ENCODE results near the gene ELP5.
"Not testable (repeated sequence)": the region's sequence is repeated elsewhere in the genome, so short reads cannot be mapped to it uniquely, and the experiment has no call there.

Gene ELP5

DNA sequence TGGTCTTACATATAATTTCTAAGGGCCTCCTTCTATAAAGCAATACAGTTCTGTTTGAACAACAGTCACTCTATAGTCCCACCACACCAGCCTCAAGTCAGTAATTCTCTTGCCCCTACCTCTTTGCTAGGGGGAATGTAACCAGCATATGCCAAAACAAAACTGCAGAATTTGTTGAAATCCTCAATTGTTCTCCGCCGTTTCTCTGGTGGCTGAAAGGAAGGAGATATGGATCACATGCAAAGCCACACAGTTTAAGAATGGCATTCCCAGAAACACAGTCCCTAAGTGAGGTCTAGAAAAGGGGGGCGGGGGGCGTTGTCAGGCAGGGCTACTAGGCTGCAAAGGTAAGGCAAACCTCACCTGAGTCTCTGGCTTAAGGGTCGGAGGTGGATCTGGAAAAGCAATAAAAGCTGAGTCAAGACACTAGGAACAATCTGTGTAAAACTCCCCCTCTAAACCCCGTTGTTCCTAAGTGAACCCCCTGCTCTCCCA is 14.7 kb upstream of the ELP5 start:
- DNase-seq = no peak

DNA sequence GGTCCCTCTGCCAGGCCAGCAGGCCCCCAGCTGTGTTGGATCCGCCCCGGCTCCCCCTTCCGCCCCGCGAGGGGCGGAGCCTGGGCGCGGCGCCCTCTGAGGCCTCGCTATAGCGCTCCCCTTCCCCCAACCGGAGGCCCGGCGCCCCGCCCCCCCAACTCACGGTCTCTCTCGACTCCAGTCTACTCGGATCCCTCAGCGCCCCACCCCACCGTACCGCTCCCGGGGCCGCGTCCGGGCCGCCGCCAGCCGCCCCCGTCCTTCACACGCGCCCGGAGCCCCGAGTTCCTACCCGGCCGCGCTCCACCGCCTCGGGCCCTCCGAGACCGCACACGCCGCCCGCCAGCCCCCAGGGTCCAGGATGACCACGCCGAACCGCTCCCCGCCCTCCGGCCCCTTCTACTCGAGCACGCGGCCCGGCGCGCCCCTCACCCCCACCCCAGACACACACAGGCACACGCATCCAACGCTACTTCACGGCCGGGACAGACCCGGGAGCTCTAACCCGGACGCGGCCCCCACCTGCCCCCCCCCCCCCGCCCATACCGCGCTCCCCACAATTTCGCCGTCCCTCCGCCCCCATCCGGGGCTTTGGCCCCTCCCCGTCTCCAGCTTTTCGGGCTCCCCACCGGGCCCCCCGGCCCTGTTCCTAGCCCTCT is 14.1 kb upstream of the ELP5 start:
- peak; percentile 87 for DNase-seq

GRCh38 chr17:7238420-7239090 is 13.5 kb upstream of the ELP5 start:
- no peak for DNase-seq

DNA sequence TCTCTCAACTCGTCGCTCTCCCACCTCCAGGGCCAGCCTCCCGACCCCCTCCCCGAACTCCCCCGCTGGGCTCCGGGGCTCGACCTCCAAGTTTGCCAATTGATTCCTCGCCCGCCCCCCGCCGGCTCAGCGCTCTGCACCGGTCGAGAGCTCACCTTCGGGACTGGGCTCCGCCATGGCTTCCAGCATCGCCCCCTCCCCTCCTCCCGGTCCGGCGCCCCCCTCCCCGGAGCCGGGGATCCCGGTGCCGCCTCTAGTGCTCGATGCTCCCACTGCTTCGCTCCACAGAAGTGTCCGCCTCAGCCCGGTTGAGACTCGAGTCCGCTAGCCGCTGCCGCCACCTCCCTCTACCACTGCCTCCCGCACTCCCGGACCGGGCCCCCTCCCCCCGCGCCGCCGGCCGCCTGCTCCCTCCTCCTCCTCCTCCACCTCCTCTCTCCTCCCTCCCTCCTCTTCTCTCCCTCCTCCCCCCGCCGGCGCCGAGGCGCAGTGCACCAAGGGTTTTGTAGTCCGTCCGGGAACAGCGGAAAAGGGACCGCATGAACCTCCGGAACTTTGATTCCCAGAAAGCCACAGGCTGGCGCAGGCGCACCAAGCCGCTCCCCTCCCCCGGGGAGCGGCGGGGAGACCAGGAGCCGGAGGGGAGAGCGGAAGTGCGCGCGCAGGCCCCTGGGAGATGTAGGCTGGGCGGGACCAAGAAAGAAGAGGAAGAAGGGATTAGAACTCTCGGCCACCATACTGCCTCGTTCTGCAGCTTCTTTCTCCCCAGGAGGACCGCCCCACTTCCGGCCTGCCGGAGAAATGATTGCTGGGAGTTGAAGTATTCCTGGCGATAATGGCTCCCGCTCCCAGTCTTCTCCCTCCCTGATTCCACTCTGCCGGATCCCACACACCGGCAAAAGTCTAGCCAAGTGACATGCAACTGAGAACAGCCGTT is 12.7 kb upstream of the ELP5 start, which contains the start of gene PHF23:
Gene PHF23, minus strand, starts transcription at position 367 of the 937 bp plus-strand sequence. Its CDS starts 178 bp downstream, at position 189.
- DNase-seq = peak; percentile 96

DNA sequence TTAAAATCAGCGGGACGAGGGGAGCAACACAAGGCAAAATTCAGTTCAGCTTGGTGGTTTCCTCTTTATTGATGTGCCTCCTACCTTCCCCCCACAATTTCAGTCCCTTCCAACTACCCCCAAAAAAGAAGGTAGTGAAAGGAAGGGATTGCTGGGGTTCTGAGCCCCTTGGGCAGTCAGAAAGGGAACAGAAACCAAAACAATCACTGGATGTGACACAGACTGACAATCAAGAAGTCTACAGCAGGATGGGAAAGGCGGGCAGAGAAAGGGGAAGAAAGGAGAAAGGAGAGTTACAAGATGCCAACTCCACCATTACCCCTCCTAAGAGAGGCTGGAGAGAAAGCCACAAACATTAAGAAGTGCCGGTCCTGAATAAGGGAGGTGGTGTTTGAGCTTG is 11.6 kb upstream of the ELP5 start:
- DNase-seq = no peak

DNA sequence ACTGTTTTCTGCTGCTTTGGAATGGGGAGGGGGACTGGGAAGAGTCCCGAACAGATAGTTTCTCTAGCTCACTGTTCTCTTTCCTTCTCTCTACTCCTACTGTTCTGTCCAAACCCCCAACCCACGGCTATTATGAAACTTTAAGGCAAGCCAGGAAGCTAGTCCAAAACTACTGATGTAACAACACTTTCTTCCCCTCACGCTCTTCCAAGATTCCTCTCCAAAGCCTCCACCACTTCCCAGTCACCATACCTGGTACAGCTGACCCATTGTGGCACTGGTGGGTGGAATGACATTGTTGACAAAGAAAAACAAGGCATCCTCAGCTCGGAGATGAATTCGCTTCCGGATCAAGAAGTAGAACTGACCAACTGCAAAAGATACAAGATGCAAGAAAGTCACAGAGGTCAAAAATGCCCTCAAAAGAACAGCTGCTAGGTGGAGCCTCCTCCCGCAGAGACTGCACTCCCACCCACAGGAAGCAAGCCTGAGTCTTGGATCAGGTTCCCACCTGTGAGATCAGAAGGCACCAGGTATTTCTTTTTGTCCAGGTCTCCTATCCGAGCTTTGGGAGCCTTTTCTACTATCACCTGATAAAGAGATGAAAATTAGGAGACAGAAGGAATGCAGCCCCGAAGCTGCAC is 10.8 kb upstream of the ELP5 start:
- no peak for DNase-seq

DNA sequence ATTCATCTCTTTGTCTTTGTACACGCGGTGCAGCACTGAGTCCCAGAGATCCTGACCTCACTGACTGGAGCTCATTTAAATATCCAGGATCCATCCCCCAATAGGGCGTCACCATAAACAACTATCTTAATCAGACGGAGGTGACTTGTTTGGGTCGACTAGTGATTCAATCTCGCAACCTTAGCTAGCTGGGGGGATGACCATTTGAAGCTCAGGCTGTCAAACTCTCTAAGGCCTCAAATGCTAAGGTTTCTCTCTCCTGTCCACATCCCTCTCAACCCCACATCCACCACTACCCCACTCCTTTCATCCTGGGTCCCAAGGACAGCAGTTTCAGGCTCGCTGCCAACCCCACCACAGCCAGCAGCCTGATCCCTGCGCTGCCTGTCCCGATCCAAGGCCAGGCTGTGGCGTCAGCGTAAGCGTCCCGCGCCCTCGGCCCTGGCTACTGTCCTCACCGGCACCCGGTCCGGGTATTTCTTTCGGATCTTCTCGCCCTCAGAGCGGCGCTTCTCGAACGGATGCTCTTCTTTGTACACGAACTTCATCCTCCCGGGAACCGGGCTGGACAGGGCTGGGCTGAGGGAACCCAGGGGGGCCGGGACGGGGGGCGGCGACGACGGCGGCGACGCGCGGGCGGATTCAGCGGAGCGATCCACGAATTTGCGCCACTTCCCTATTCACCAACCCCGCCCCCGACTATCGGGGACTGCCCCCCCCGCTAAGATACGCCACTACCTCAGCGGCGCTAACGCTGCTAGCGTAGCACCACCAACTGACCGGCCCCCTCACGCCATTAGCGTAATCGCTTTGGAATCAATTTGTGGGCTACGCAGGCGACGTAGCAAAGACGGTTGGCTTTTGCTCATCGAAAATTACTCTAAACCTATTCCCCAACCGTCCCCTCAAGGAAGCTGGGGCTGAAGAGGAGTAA is 10.0 kb upstream of the ELP5 start, which contains the start of gene GABARAP:
Gene GABARAP, minus strand, starts transcription at position 667 of the 934 bp plus-strand sequence. Its CDS starts 119 bp downstream, at position 548.
- DNase-seq = peak; percentile 92

GRCh38 chr17:7242717-7243452 is 9.1 kb upstream of the ELP5 start:
- peak; percentile 91 for DNase-seq

DNA sequence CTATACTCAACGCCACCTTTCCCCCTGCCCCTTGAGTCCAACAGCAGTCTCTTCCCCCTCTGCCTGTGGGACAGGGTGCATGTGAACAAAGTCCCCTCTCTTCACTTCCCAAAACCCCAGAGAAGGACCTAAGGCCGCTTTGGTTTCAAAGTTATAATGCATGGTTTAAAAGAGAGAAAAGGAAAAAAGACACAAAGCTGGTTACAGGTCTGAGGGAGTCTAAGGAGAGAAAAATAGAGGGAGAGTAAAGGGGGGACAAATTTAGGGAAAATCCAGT is 8.6 kb upstream of the ELP5 start:
- DNase-seq = no peak

GRCh38 chr17:7243838-7244237 is 8.2 kb upstream of the ELP5 start:
- DNase-seq = not testable (repeated sequence)

DNA sequence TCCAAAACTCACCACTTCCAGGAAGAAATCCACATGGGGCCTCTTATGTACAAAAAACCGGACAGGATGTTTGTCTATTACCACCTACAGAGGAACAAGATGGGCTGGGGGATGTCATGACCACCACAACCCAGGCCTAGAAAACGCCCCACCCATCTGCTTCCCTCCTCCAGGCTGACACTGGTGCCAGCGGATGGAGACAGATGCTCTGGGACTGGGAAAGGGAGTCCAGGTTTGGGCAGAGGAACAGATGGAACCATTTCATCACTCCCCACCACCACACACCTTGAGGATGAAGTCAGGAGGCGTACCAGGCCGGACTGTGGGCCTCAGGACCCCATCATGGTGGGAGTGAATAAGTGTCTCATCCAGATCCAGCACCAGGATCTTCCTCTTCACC is 5.2 kb upstream of the ELP5 start:
- DNase-seq = no peak

DNA sequence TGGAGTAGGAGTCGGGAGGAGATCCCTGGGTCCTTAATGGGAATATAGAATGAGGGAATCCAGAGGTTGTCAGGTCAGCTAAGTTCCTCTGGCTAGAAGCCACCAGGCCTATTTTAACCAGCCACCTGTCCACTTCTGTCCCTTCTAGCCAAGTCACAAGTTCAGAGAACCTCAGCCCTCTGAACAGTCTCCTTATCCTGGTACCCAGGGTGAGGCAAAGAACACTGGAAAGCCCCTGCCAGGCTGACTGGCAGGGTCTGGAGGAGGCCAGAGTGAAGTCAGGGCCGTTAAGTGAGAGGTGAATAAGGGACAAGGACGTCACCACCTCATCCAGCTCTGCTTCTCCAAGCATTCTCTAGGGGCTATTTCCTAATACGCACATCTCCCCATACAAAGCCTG is 3.2 kb upstream of the ELP5 start:
- DNase-seq = no peak

GRCh38 chr17:7249214-7249613 is 2.8 kb upstream of the ELP5 start:
- DNase-seq = no peak

DNA sequence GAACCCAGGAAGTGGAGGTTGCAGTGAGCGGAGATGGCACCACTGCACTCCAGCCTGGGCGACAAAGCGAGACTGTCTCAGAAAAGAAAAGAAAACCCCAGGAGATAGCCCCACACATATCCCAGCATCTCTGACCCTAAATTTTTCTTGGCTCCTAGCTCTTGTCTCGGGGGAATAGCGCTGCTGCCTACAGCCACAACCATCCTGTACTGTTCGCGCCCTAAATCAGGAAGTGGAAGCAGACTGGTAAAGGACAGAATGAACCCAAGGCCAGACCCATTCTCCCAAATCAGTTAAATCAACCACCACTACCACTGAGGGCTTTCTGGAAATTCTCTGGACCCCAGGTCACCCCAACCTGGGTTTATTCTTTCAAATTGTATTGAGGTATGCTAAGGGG is 2.2 kb upstream of the ELP5 start:
- no peak for DNase-seq

GRCh38 chr17:7250695-7251627 is 1.1 kb upstream of the ELP5 start:
- DNase-seq = peak; percentile 35

GRCh38 chr17:7251661-7252175 is 297 bp upstream of the ELP5 start, which contains the start of gene CTDNEP1:
CTDNEP1 (minus strand) TSS chr17:7251734; CDS start chr17:7251296, 438 bp downstream.
- peak; percentile 98 for DNase-seq

- no peak for DNase-seq
Observed at GRCh38 chr17:7253082-7253481, 1.1 kb downstream of the ELP5 start.

- no peak for DNase-seq
Observed at GRCh38 chr17:7254511-7254910, 2.5 kb downstream of the ELP5 start.

DNA sequence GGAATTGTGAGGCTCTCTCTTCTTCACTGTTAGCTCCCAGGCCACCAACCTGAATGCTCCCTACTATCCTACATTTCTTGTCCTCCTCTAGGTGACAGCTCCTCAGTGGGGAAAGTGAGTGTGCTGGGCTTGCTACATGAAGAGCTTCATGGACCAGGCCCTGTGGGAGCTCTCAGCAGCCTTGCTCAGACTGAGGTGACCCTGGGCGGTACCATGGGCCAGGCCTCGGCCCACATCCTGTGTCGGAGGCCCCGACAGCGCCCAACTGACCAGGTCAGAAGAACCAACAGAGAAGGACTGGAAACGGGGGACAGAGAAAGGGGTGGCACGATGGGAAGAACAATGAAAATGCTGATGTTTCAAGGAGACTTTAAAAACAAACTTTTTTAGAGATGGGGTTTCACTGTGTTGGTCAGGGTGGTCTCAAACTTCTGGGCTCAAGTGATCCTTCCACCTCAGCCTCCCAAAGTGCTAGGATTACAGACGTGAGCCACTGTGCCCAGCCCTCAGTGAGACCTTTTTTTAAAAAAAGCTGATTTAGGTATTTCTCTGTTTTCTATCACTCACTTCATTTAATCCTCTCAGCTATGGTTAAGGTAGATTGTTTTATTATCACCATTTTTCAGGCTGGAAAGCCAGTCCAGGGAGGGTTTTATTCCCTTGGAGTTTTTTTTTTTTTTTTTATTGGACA is 4.9 kb downstream of the ELP5 start:
- DNase-seq = no peak

All from activated CD8-positive, alpha-beta memory T cell treated with anti-CD3 and anti-CD28 coated beads, Interleukin-2, amount 50 U/mL, for 4 hours (primary cell).